Measurements from ENCODE around the gene UGP2.
"Not testable (repeated sequence)": the region's sequence is repeated elsewhere in the genome, so short reads cannot be mapped to it uniquely, and the experiment has no call there.

Gene UGP2

GRCh38 chr2:63840785-63841253 lies 877 bp upstream of the UGP2 start:
- DNase-seq, result peak; percentile 94

- no peak for DNase-seq
Observed at GRCh38 chr2:63842149-63843061, 709 bp downstream of the UGP2 start.

- no peak for DNase-seq
Observed at GRCh38 chr2:63843093-63843492, 1.4 kb downstream of the UGP2 start.

GRCh38 chr2:63843791-63844190 lies 2.1 kb downstream of the UGP2 start:
- no peak for DNase-seq

- no peak for DNase-seq
Observed at GRCh38 chr2:63844616-63845015, 2.9 kb downstream of the UGP2 start.

- DNase-seq, result no peak
Observed at GRCh38 chr2:63845866-63846265, 4.2 kb downstream of the UGP2 start.

GRCh38 chr2:63846487-63846886 lies 4.8 kb downstream of the UGP2 start:
- no peak for DNase-seq

- not testable (repeated sequence) for DNase-seq
Observed at GRCh38 chr2:63847571-63847970, 5.9 kb downstream of the UGP2 start.

- DNase-seq, result no peak
Observed at GRCh38 chr2:63849381-63850203, 7.9 kb downstream of the UGP2 start.

GRCh38 chr2:63850204-63850571 lies 8.5 kb downstream of the UGP2 start:
- no peak for DNase-seq

- DNase-seq, result no peak
Observed at GRCh38 chr2:63850649-63851048, 9.0 kb downstream of the UGP2 start.

GRCh38 chr2:63851691-63852311 lies 10.1 kb downstream of the UGP2 start:
- DNase-seq, result no peak

GRCh38 chr2:63853527-63854310 lies 12.0 kb downstream of the UGP2 start:
- no peak for DNase-seq

- DNase-seq, result no peak
Observed at GRCh38 chr2:63855418-63856302, 14.0 kb downstream of the UGP2 start.

GRCh38 chr2:63856303-63856603 lies 14.6 kb downstream of the UGP2 start:
- no peak for DNase-seq

- no peak for DNase-seq
Observed at GRCh38 chr2:63858291-63858690, 16.6 kb downstream of the UGP2 start.

GRCh38 chr2:63861220-63861822 lies 19.6 kb downstream of the UGP2 start:
- DNase-seq, result peak; percentile 30

- DNase-seq, result no peak
Observed at GRCh38 chr2:63862806-63863205, 21.1 kb downstream of the UGP2 start.

- DNase-seq, result no peak
Observed at GRCh38 chr2:63863707-63864106, 22.0 kb downstream of the UGP2 start.

GRCh38 chr2:63865159-63865799 lies 23.6 kb downstream of the UGP2 start:
- DNase-seq, result no peak

Data from NCI-H1694 treated with DMSO at 0.1 percent for 48 hours (cell line).